ENCODE data around the gene ZNF606.

The ZNF606 gene

DNA sequence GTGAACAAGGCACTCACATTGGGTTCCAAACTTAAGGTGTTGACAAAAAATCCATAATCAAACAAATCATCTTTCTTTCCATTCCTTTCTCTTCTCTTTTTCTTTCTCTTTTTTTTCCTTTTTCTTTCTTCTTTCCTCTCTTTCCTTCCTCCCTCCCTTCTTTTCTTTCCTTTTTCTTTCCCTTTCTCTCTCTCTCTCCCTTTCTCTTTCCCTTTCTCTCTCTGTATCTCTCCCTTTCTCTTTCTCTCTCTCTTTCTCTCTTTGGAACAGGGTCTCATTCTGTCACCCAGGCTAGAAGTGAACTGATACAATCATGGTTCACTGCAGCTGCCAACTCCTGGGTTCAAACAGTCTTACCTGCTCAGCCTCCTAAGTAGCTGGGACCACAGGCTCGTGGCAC is 40.8 kb downstream of the ZNF606 start:
- Histone ChIP-seq H3K4me1 (ENCODE audit: control insufficient read depth in 1 of 2, insufficient read depth in 1 of 2, low read depth in 1 of 2, low read length in 1 of 2) (no peaks in the 10 kb centered on the region), H3K9me3 (peaks cover 5% of the 10 kb centered on the region), H3K4me3 (ENCODE audit: low read depth in 1 of 2, low read length in 1 of 2) (no peak overlapping the region), H3K36me3 (no peaks in the 10 kb centered on the region), H3K27me3 (no peaks in the 10 kb centered on the region), H3K27ac (no peak overlapping the region)
- TF ChIP-seq, protein P1, sequence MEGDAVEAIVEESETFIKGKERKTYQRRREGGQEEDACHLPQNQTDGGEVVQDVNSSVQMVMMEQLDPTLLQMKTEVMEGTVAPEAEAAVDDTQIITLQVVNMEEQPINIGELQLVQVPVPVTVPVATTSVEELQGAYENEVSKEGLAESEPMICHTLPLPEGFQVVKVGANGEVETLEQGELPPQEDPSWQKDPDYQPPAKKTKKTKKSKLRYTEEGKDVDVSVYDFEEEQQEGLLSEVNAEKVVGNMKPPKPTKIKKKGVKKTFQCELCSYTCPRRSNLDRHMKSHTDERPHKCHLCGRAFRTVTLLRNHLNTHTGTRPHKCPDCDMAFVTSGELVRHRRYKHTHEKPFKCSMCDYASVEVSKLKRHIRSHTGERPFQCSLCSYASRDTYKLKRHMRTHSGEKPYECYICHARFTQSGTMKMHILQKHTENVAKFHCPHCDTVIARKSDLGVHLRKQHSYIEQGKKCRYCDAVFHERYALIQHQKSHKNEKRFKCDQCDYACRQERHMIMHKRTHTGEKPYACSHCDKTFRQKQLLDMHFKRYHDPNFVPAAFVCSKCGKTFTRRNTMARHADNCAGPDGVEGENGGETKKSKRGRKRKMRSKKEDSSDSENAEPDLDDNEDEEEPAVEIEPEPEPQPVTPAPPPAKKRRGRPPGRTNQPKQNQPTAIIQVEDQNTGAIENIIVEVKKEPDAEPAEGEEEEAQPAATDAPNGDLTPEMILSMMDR (IDR thresholded peaks at IDR 0.05): no peak

DNA sequence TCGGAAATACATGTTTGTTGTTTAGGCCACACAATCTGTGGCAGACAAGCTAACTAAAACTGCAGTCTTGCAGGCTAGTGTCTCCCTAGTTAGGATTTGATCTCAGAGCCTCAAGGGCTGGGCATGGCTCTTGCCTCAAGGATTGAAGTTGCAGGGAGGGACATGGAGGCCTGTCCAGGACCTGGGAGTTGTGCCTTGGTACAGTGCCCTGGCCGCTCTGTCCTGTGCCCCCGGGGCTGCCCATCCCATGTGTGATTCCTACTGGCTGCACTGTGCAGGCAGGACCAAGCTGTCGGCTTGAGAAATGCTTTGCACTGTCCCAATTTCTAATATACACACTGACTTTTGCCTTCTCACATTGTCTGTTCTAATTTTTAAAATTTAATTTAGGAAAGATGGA is 47.6 kb downstream of the ZNF606 start:
- peaks cover 10% of the 10 kb centered on the region for H3K9me3 ChIP-seq
- H3K4me1 ChIP-seq (ENCODE audit: control insufficient read depth in 1 of 2, insufficient read depth in 1 of 2, low read depth in 1 of 2, low read length in 1 of 2): no peaks in the 10 kb centered on the region
- TF ChIP-seq, protein P1 (IDR thresholded peaks at IDR 0.05): no peak
- H3K27me3 ChIP-seq: no peaks in the 10 kb centered on the region
- no peaks in the 10 kb centered on the region for H3K36me3 ChIP-seq
- H3K4me3 ChIP-seq (ENCODE audit: low read depth in 1 of 2, low read length in 1 of 2): no peak overlapping the region
- H3K27ac ChIP-seq: no peak overlapping the region

DNA sequence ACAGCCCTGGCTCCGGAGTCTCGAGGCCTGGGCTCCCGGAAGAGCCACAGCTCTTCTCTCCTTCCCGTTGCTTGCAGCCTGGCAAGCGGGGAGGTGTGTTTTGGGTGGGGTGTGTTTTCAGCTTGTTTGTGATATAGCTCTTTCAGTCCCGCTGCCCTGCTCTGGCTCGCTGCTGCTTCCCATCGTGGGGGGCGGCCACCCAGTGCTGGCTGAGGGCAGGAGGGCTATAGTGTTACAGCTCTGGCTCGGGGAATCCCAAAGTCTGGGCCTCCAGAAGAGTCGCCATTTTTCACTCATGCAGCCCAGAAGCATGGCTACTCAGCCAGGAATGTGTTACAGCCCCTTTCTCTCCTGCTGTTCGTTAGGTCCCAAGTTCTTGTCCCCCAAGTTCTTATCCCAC is 52.9 kb downstream of the ZNF606 start:
- Histone ChIP-seq H3K27me3 (no peaks in the 10 kb centered on the region), H3K4me1 (ENCODE audit: control insufficient read depth in 1 of 2, insufficient read depth in 1 of 2, low read depth in 1 of 2, low read length in 1 of 2) (peaks cover 8 to 16% of the 10 kb centered on the region in 2 experiments), H3K36me3 (no peaks in the 10 kb centered on the region), H3K27ac (no peak overlapping the region), H3K9me3 (peaks cover 20% of the 10 kb centered on the region), H3K4me3 (ENCODE audit: low read depth in 1 of 2, low read length in 1 of 2) (no peak overlapping the region)
- TF ChIP-seq, protein P1 (IDR thresholded peaks at IDR 0.05): no peak

DNA sequence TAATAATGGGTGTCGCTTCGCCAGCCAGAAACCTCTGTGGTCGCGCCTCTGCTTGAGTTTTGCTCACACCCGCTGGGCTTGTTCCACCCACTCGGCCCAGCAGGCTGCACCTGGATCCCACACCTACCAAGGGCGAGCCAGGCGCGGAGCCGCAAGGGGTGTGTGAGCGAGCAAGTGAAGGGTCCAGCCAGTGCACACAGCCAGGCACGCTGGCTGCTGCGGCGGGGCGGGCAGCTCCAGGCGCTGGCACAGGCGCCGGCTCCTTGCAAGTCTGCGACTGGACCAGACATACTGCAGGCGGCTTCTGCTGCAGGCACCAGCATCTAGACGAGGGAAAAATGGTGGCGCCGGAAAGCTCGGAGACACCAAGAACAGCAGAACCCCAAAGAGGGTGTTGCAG is 53.3 kb downstream of the ZNF606 start:
- Histone ChIP-seq H3K9me3 (peaks cover 20% of the 10 kb centered on the region), H3K27ac (no peak overlapping the region)

DNA sequence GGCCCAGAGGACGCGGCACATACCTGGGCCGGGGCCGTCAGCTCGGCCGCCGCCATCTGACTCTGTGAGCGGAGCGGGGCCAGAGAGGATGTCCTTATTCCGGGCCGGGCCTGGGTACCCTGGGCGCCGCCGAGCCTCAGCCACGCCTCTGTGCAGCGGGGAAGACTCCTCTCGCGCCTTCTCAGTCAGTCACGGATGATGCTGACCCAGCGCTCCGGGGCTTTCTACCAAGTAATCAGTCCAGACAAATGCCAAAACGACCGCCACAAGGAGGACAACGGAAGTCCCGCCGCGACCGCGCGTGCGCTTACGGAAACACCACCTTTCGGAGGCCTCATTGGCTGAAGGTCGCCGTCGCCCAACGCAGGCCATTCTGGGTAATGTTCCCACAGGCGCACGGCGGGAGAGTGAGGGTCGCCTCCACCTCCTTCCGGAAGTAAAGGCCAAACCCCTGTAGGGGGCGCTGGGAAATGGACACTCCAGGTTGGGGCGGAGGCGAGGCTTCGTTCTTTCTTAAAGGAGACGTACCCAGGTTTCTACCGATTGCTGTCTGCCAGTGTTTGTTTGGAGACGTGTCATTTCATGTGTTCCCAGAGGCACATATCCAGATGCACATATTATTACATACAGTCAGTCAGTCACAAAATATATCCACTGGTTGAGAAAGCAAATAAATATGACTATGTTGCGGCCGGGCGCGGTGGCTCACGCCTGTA is 55.0 kb downstream of the ZNF606 start, which contains the start of gene ZNF256:
Gene ZNF256, minus strand, starts transcription at position 288 of the 716 bp plus-strand sequence. Its CDS starts 232 bp downstream, at position 56.
- Histone ChIP-seq H3K4me1 (ENCODE audit: control insufficient read depth in 1 of 2, insufficient read depth in 1 of 2, low read depth in 1 of 2, low read length in 1 of 2) (peaks cover 16 to 17% of the 10 kb centered on the region in 2 experiments), H3K9me3 (peaks cover 27% of the 10 kb centered on the region), H3K4me3 (ENCODE audit: low read depth in 1 of 2, low read length in 1 of 2) (peak within 1 kb of the TSS; percentile 57 to 66), H3K36me3 (no peaks in the 10 kb centered on the region), H3K27ac (no peak within 1 kb of the TSS), H3K27me3 (no peaks in the 10 kb centered on the region)
- TF ChIP-seq, protein P1 (IDR thresholded peaks at IDR 0.05): no peak

More for the DNA sequence above, 53.3 kb downstream of the ZNF606 start:
- Histone ChIP-seq H3K27me3 (no peaks in the 10 kb centered on the region), H3K4me3 (ENCODE audit: low read depth in 1 of 2, low read length in 1 of 2) (no peak overlapping the region), H3K4me1 (ENCODE audit: control insufficient read depth in 1 of 2, insufficient read depth in 1 of 2, low read depth in 1 of 2, low read length in 1 of 2) (peaks cover 8 to 16% of the 10 kb centered on the region in 2 experiments), H3K36me3 (no peaks in the 10 kb centered on the region)
- TF ChIP-seq, protein P1 (IDR thresholded peaks at IDR 0.05): no peak

Measured in neutrophil (primary cell).